Measurements from ENCODE around the gene MRPL40. TPM values are rescaled to one million over a fixed set of nuclear protein-coding genes. Genes with fewer than 3 reads are reported as not detected.
"Not testable (repeated sequence)": the region's sequence is repeated elsewhere in the genome, so short reads cannot be mapped to it uniquely, and the experiment has no call there.

Gene MRPL40
- total RNA-seq, 2 donors from 2014 or later, result 28.6 to 54.3 TPM

DNA sequence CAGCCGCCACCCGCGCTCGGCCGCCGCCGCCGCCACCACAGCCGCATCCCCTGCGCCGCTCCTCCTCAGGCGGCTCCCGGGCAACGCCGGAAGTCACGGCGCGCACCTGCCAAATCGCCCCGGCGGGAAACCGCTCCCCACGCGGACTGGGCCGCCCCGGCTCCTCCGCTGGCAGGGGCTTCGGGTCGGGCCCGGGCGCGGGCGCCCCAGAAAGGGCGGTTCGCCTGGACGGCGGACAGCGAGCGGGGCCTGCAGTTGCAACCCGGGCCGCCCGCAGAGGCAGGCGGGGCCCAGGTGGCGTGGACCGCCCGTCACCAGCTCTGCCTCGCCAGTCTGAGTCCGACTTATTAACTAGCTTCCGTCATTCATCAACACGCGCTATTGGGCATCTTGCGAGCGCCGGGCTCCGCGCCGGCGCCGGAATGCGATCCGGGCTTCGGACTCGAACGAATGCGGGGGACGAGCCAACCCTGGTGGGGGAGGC lies 654 bp upstream of the MRPL40 start, which contains the start of gene HIRA:
Gene HIRA (minus strand): TSS at position 85 of the 484 bp plus-strand sequence. CDS start 257 bp downstream, outside the sequence.
- TF ChIP-seq POLR2AphosphoS5 (IDR thresholded peaks at IDR 0.05), result peak; percentile 31
- TF ChIP-seq CTCF (IDR thresholded peaks at IDR 0.05), result peak in 1 of 4 experiments; percentile 5
- TF ChIP-seq POLR2A (IDR thresholded peaks at IDR 0.05), result no peak
- Histone ChIP-seq H3K9me3 (no peaks in the 10 kb centered on the region), H3K4me3 (peak within 1 kb of the TSS; percentile 59 to 77), H3K27me3 (replicated peaks; ENCODE audit: insufficient read depth) (no peaks in the 10 kb centered on the region), H3K27ac (peak within 1 kb of the TSS; percentile 89 to 95), H3K36me3 (peaks cover 0 to 10% of the 10 kb centered on the region in 2 donors), H3K4me1 (replicated peaks) (peaks cover 20% of the 10 kb centered on the region)
- WGBS, result under 1% methylated on average over 66 of the region's 66 CpGs
- intact Hi-C loops (cut with DNase I), result loop anchor here (5.0 kb wide), 1 partner anchor 249 kb away; no protein-coding TSS in a partner anchor
- peak; percentile 71 for DNase-seq (ENCODE audit: low spot score)

- H3K4me1 ChIP-seq (replicated peaks), result peaks cover 20% of the 10 kb centered on the region
- no peaks in the 10 kb centered on the region for H3K27me3 ChIP-seq (replicated peaks; ENCODE audit: insufficient read depth)
- H3K9me3 ChIP-seq, result no peaks in the 10 kb centered on the region
- no peak overlapping the region for H3K4me3 ChIP-seq
- H3K36me3 ChIP-seq, result peaks cover 0 to 10% of the 10 kb centered on the region in 2 donors
- DNase-seq (ENCODE audit: low spot score), result no peak
- 95% methylated on average over 7 of the region's 7 CpGs for WGBS
- intact Hi-C loops (cut with DNase I), result loop anchor here (5.0 kb wide), 1 partner anchor 252 kb away; no protein-coding TSS in a partner anchor
- H3K27ac ChIP-seq, result no peak overlapping the region
- no peak for TF ChIP-seq POLR2AphosphoS5 (IDR thresholded peaks at IDR 0.05)
- no peak for TF ChIP-seq POLR2A (IDR thresholded peaks at IDR 0.05)
- no peak for TF ChIP-seq CTCF (IDR thresholded peaks at IDR 0.05)
Measured at GRCh38 chr22:19434401-19434800, 2.1 kb downstream of the MRPL40 start.

GRCh38 chr22:19434829-19435580 lies 2.7 kb downstream of the MRPL40 start:
- H3K27ac ChIP-seq, result no peak overlapping the region
- WGBS, result 81% methylated on average over 2 of the region's 2 CpGs
- TF ChIP-seq POLR2AphosphoS5 (IDR thresholded peaks at IDR 0.05) (no peak), POLR2A (IDR thresholded peaks at IDR 0.05) (no peak), CTCF (IDR thresholded peaks at IDR 0.05) (no peak)
- H3K9me3 ChIP-seq, result no peaks in the 10 kb centered on the region
- no peaks in the 10 kb centered on the region for H3K27me3 ChIP-seq (replicated peaks; ENCODE audit: insufficient read depth)
- peaks cover 16% of the 10 kb centered on the region for H3K4me1 ChIP-seq (replicated peaks)
- intact Hi-C loops (cut with DNase I), result loop anchor here (5.0 kb wide), 1 partner anchor 253 kb away; no protein-coding TSS in a partner anchor
- peaks cover 0 to 10% of the 10 kb centered on the region in 2 donors for H3K36me3 ChIP-seq
- no peak overlapping the region for H3K4me3 ChIP-seq
- no peak for DNase-seq (ENCODE audit: low spot score)

- intact Hi-C loops (cut with DNase I); H3K36me3 ChIP-seq; H3K4me3 ChIP-seq; H3K27me3 ChIP-seq (replicated peaks; ENCODE audit: insufficient read depth); H3K4me1 ChIP-seq (replicated peaks); H3K27ac ChIP-seq; H3K9me3 ChIP-seq; DNase-seq (ENCODE audit: low spot score): not testable (repeated sequence)
- WGBS, result 92% methylated on average over 9 of the region's 9 CpGs
Measured at GRCh38 chr22:19436444-19437161, 4.3 kb downstream of the MRPL40 start.

DNA sequence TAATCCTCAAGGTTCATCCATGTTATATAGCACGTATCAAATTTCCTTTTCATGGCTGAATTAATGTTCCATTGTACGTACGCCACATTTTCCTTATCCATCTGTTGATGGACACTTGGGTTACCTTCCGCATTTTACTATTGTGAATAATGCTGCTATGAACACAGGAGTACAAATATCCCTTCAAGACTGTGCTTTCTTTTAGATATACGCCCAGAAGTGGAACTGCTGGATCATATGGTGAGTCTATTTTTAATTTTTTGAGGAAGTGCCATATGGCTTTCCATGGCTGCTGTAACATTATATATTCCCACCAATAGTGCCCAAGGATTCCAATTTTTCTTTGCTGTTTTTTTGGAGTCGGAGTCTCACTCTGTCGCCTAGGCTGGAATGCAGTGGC lies 6.0 kb downstream of the MRPL40 start:
- Histone ChIP-seq H3K4me1 (replicated peaks) (peaks cover 5% of the 10 kb centered on the region), H3K9me3 (no peaks in the 10 kb centered on the region), H3K27ac (no peak overlapping the region), H3K4me3 (no peak overlapping the region), H3K27me3 (replicated peaks; ENCODE audit: insufficient read depth) (no peaks in the 10 kb centered on the region), H3K36me3 (peaks cover 0 to 10% of the 10 kb centered on the region in 2 donors)
- WGBS, result 82% methylated on average over 7 of the region's 7 CpGs
- intact Hi-C loops (cut with DNase I), result no loop called here
- DNase-seq (ENCODE audit: low spot score), result no peak
- TF ChIP-seq POLR2AphosphoS5 (IDR thresholded peaks at IDR 0.05) (no peak), CTCF (IDR thresholded peaks at IDR 0.05) (no peak), POLR2A (IDR thresholded peaks at IDR 0.05) (no peak)

Measured in prostate gland (tissue), 2 donors.